Measurements from ENCODE around the gene CDC45.
A peak's percentile ranks its signal among the peaks of the same experiment; 100 is the strongest.

CDC45 gene, protein sequence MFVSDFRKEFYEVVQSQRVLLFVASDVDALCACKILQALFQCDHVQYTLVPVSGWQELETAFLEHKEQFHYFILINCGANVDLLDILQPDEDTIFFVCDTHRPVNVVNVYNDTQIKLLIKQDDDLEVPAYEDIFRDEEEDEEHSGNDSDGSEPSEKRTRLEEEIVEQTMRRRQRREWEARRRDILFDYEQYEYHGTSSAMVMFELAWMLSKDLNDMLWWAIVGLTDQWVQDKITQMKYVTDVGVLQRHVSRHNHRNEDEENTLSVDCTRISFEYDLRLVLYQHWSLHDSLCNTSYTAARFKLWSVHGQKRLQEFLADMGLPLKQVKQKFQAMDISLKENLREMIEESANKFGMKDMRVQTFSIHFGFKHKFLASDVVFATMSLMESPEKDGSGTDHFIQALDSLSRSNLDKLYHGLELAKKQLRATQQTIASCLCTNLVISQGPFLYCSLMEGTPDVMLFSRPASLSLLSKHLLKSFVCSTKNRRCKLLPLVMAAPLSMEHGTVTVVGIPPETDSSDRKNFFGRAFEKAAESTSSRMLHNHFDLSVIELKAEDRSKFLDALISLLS

DNA sequence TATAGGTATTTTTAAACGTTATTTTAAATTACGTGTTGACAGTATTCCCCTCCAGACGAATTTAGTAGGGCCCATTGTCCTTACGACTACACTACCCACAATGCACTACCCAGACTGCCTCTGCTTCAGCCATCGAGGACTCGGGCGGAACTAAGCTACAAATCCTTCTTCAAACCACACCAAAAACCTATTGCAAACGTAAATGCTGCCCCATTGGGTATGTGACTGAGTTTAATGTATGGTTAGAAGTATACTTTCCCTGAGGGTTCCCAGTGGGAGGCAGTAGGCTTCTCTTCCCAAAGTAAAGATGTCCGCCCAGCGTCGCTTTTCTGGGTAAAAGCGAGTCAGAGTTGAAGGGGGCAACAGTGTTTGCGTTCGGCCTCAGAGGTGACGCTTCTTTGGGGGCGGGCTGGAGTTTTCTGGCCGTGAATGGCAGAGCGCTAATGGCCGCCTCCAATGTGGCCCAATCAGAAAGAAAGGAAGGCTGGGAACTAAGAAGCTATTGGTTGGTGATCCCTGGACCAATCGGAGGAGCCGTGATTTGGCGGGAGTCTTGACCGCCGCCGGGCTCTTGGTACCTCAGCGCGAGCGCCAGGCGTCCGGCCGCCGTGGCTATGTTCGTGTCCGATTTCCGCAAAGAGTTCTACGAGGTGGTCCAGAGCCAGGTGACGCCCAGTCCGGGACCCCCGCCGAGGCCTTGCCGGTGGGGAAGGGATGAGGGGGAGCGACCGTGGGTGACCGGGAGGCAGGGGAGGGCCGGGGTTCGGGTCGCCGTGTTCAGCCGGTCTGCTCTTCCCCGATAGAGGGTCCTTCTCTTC is at the start of gene CDC45:
Gene CDC45 (plus strand): TSS at position 566 of the 818 bp plus-strand sequence. CDS start 49 bp downstream, at position 615.
- H3K27me3 Mint-ChIP-seq (ENCODE audit: low read depth), result no peaks in the 10 kb centered on the region
- peaks cover 34% of the 10 kb centered on the region for H3K4me1 Mint-ChIP-seq
- no peak for TF ChIP-seq CTCF (IDR thresholded peaks at IDR 0.05; ENCODE audit: unreplicated experiment in 3 of 3)

DNA sequence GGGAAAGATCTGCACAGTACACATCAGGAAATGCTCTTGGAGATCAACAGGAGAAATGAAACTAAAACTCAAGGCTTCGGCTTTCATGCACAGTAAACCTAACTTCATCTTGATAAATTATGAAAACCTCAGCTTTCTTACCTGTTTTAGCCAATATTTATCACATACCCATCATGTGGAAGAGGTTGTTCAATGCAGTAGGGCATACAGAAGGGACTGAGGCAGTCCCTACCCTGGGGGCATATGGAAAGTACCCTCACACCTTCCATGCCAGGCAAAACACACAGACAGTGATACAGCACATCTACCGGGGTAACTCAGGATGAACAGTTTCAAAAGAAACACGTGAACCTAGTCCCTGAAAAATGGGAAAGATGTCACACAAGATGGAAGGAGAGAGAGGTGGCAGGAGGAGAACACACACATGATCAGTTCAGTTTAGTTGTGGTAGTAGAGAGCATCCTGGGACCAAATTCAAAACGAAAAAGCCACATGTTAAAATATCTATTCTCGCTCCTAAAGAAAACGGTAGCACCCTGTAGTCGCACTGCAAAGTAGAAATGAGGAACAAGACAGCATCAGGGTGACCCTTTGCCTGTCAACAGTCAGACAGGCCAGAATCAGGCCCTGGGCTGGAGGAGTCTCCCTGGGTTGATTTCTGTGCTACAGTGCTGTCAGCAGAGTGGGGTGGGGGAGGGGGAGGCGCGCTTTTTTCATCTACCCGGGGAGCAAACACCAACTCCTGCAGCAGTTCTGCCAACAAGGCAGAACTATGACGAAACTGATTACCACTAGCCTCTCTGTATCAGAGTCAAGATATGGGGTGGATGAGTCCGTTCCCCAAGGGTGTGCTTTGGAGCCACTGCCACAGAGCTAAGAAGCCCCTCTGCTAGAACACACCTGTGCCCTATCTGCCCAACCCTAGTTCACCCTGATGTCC is 49.5 kb upstream of the CDC45 start:
- TF ChIP-seq CTCF (IDR thresholded peaks at IDR 0.05; ENCODE audit: unreplicated experiment in 3 of 3), result no peak
- H3K27ac Mint-ChIP-seq, result peak overlapping the region; percentile 69 to 74 (median 70)
- peaks cover 2% of the 10 kb centered on the region for H3K36me3 Mint-ChIP-seq (ENCODE audit: low read depth)
- H3K4me3 Mint-ChIP-seq, result peak overlapping the region; percentile 77 to 89 (median 88)
- no peaks in the 10 kb centered on the region for H3K9me3 Mint-ChIP-seq
- H3K27me3 Mint-ChIP-seq (ENCODE audit: low read depth), result no peaks in the 10 kb centered on the region
- H3K4me1 Mint-ChIP-seq, result peaks cover 21% of the 10 kb centered on the region

More for the DNA sequence above, at the start of gene CDC45:
- Mint-ChIP-seq H3K36me3 (ENCODE audit: low read depth) (peaks cover 6% of the 10 kb centered on the region), H3K4me3 (peak within 1 kb of the TSS; percentile 88 to 98 (median 91)), H3K9me3 (no peaks in the 10 kb centered on the region), H3K27ac (peak within 1 kb of the TSS; percentile 99 to 100 (median 100))

GRCh38 chr22:19430890-19431541 is 48.7 kb upstream of the CDC45 start:
- Mint-ChIP-seq H3K27ac (peak overlapping the region; percentile 69 to 74 (median 70)), H3K36me3 (ENCODE audit: low read depth) (peaks cover 7% of the 10 kb centered on the region), H3K4me3 (peak overlapping the region; percentile 77 to 89 (median 88)), H3K4me1 (peaks cover 21% of the 10 kb centered on the region), H3K9me3 (no peaks in the 10 kb centered on the region), H3K27me3 (ENCODE audit: low read depth) (no peaks in the 10 kb centered on the region)
- no peak for TF ChIP-seq CTCF (IDR thresholded peaks at IDR 0.05; ENCODE audit: unreplicated experiment in 3 of 3)

DNA sequence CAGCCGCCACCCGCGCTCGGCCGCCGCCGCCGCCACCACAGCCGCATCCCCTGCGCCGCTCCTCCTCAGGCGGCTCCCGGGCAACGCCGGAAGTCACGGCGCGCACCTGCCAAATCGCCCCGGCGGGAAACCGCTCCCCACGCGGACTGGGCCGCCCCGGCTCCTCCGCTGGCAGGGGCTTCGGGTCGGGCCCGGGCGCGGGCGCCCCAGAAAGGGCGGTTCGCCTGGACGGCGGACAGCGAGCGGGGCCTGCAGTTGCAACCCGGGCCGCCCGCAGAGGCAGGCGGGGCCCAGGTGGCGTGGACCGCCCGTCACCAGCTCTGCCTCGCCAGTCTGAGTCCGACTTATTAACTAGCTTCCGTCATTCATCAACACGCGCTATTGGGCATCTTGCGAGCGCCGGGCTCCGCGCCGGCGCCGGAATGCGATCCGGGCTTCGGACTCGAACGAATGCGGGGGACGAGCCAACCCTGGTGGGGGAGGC is 48.0 kb upstream of the CDC45 start, which contains the start of gene HIRA:
Gene HIRA (minus strand): TSS at position 85 of the 484 bp plus-strand sequence. CDS start 257 bp downstream, outside the sequence.
- no peak for TF ChIP-seq CTCF (IDR thresholded peaks at IDR 0.05; ENCODE audit: unreplicated experiment in 3 of 3)
- H3K27ac Mint-ChIP-seq, result peak within 1 kb of the TSS; percentile 90 to 97 (median 95)
- peak within 1 kb of the TSS; percentile 94 to 97 (median 95) for H3K4me3 Mint-ChIP-seq
- H3K27me3 Mint-ChIP-seq (ENCODE audit: low read depth), result no peaks in the 10 kb centered on the region
- H3K36me3 Mint-ChIP-seq (ENCODE audit: low read depth), result peaks cover 10% of the 10 kb centered on the region
- peaks cover 21% of the 10 kb centered on the region for H3K4me1 Mint-ChIP-seq
- H3K9me3 Mint-ChIP-seq, result no peaks in the 10 kb centered on the region

Measured in nephron (organoid).